Activated T-cell treated with anti-CD3 and anti-CD28 coated beads for 48 hours (primary cell): ENCODE results near the gene KIF7.

ENCODE experiments used
- DNase-seq: peaks from one replicate; pipeline ENCODE4 v3.0.0-alpha.2; 2020; ENCODE audit warnings: low read depth

The KIF7 gene

DNA sequence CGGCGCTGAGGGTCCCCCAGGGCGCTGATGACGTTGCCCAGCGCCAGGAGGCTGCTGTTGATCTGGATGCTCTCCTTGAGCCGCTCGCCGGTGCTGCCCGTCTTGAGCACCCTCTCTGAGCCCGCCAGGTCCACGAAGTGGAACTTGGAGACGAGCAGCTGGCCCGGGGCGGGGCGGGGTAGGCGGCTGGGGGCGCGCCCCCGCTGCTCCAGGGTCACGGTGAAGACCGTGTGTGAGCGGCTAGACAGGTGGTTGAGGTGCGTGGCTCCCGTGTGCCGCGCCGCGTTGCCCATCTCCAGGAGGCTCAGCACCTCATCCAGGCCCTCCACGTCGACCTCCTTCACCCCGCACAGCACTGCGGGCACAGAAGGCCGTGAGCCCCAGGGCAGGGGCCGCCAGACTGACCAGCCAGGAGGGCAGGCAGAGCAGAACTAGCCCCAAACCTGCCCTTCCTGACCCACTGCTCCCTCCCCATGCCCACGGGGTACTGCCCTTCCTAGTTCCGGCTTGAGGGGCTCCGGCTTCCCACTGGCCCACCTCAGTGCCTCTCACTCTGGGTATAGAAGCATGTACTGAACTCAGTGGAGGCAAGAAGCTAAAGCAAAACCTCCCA is 6.1 kb downstream of the KIF7 start:
- no peak for DNase-seq

GRCh38 chr15:89648106-89649012 is 6.9 kb downstream of the KIF7 start:
- no peak for DNase-seq

DNA sequence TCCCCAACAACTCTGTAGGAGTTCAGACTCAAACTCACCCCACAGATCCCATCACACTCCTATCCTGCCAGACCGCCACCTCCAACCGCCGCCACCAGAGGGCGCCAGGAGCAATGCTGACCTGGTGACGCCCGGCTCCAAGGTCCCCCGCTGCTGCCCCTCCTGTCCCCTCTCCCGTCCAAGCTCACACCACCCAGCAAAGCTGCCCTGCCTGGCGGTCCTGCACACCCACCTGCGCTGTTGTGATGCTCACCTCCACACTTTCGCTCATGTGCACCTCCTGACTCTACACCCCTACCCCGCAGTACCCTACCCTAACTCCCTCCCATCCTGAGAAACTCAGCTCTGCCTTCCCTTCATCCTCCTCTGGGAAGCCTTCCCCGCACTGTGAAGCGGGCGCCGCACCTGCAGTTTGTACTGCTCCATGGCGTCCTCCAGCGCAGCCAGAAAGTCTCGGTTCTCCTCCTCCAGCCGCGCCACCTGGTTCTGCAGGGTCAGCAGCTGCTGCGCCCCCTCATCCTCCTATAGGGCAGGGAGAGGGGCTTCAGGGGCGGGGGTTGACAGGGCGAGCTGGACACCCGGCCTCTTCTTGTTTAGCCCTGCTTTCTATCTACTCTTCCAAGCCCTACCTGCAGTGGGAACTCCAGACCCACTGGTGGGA is 7.9 kb downstream of the KIF7 start:
- DNase-seq = peak; percentile 67

- no peak for DNase-seq
Observed at GRCh38 chr15:89646416-89647141, 8.7 kb downstream of the KIF7 start.

- DNase-seq = no peak
Observed at GRCh38 chr15:89645680-89646079, 9.6 kb downstream of the KIF7 start.

DNA sequence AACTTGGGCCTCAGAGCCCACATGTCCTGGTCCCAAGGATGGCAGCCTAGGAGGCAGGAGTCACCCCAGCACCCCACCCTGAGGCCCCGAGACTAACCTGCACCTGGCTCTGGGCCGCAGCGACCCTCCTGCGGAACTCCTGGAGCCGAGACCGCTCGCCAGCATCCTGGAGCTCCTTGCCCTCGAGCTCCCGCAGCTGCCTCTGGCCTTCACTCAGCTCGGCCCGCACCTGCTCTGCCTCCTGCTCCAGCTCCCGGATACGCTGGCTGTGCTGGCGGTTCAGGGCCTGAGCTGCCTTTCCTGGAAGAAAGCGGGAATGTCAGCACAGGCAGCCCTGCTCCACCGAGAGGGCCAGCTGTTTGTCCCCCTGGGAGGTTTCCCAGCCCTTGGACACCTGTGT is 13.2 kb downstream of the KIF7 start:
- DNase-seq = no peak

GRCh38 chr15:89641053-89641452 is 14.2 kb downstream of the KIF7 start:
- no peak for DNase-seq

- no peak for DNase-seq
Observed at GRCh38 chr15:89640245-89640644, 15.0 kb downstream of the KIF7 start.

- no peak for DNase-seq
Observed at GRCh38 chr15:89633585-89633984, 21.7 kb downstream of the KIF7 start.

- no peak for DNase-seq
Observed at GRCh38 chr15:89632563-89633430, 22.5 kb downstream of the KIF7 start.

DNA sequence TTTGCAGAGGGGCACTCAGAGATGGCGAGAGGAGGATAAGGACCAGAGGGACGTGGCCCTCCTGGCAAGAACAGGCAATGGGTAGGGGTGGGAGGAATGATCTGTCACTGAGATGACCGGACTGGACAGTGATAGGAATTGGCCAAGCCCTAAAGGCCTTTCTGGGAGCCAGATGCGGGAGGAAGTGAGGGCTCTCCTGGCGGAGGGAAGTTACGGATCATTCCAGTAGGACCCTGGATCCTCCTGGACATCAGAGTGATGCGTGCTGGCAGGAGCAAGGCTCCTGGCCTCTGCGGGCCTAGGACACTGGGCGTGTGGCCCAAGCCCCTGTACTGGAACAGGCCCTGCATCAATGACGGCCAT is 23.4 kb downstream of the KIF7 start:
- no peak for DNase-seq

- DNase-seq = no peak
Observed at GRCh38 chr15:89630974-89631901, 24.0 kb downstream of the KIF7 start.

DNA sequence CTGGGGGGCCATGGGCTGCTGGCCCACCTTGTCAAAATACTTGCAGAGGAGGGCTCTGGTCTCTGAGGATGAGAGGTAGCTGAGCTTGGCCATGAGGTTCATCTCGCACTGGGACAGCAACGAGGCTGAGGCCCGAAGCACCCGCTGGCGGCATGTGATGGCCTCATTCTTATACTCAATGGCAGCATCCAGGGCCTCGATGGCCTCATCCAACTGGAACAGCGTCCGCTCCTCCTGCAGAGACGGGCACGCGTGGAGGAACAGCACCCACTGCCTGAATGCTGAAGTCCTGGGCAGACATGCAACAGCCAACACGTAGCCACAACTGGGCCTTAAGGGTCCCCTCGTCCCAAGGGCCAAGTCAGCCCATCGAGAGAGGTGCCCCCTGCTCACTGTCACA is 25.0 kb downstream of the KIF7 start:
- no peak for DNase-seq

- DNase-seq = no peak
Observed at GRCh38 chr15:89629829-89630228, 25.4 kb downstream of the KIF7 start.

DNA sequence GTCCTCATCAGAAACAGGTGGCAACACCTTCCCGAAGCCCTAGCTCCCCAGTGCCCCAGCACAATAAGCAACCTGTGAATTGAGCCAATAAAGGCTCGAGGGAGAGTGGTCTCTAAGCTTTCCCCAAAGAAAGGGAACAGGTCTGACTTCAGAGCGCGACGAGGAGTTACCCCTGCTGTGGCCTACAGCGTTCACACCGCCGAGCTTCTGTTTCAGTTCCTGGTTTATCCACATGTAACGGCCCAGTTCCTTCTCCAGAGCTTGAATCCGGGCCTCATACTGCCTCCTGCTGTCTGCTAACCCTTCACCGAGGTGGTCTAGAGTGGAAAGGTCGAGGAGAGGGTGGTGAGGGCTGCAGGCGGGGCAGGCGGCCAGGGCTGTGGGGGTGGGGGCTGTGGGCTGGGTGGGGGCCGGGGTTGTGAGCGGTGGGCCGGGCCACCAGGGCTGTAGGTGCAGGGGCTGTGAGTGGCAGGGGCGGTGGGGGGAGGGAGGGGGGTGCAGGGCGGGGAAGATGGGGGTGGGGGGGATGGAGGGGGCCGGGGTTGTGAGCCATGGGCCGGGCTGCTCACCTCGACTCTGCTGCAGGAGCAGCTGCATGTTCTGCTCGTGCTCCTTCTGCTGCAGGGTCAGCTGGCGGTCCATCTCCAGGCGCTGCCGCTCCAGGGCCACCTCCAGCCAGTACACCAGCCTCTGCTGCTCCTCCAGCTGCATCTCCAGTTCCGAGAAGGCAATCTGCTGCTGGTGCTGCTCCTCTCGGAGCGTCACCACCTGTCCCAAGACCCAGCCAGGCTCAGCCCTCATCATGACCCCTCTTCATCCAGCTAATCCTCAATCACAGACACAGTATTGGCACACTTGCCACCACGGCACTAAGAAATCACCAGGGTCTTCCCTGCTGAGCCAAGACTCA is 26.2 kb downstream of the KIF7 start:
- no peak for DNase-seq

GRCh38 chr15:89628301-89628700 is 27.0 kb downstream of the KIF7 start:
- no peak for DNase-seq

DNA sequence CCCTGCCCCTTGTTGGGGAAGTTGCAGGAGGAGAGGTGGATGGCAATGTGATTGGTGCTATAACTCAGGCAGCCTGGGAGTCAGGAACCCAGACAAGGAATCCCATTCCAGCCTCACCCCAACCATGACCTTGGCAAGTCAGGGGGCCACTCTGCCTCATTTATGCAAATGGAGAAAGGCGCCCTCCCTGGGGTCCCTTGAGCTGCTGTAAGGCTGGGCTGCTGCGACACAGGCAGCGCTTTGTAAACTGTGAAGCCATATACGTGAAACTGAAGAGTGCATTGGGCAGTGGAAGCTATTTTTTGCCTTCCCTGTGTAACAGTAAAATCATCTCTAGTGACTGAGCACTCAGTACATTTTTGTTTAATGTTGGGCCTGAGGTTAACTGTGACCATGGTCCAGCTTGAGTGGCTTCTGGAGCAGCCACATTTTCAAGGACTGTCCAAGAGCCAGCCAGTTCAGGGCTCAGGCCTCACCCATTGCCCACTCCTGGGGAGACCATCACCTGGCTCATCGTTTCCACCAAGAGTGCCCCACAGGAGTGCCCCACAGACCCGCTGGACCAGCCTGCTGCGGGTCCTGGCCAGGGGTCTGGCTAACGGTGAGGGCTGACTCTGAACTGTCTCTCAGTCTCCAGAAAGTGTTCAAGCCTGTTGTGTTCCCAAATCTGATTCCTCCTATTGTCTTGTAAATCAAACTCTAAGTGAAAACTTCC is 27.9 kb downstream of the KIF7 start:
- no peak for DNase-seq

DNA sequence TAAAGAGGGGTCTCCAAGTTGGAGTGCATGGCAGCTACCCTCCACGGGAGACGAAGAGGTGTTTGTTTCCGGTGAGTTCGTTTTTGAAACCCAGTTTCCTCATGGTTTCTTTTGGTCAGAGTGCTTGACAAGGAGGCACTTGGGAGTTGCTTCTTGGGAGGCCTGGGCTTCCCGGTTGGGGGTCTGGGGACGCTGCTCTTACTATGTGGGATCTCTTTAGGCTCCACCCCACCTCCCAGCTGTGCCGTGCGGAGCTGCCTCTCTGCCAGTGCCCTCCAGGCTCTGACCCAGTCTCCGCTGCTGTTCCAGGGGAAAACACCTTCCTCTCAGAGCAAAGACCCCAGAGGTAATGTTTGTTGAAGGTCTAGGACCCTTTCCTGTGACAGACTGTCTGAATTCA is 29.6 kb downstream of the KIF7 start:
- no peak for DNase-seq

- DNase-seq = no peak
Observed at GRCh38 chr15:89623165-89623564, 32.1 kb downstream of the KIF7 start.
